Stimulated activated CD4-positive, alpha-beta T cell treated with anti-CD3 and anti-CD28 coated beads, Interleukin-15, amount 100 ng/mL, for 1 hour (primary cell): Measurements from ENCODE around the gene NUP42.
"Not testable (repeated sequence)": the region's sequence is repeated elsewhere in the genome, so short reads cannot be mapped to it uniquely, and the experiment has no call there.

ENCODE experiments used
- DNase-seq, 2 donors: peaks; one replicate each; pipeline ENCODE4 v3.0.0-alpha.2; 2020; ENCODE audit warnings: low read depth in 1 of 2, low spot score in 1 of 2

Gene NUP42, protein sequence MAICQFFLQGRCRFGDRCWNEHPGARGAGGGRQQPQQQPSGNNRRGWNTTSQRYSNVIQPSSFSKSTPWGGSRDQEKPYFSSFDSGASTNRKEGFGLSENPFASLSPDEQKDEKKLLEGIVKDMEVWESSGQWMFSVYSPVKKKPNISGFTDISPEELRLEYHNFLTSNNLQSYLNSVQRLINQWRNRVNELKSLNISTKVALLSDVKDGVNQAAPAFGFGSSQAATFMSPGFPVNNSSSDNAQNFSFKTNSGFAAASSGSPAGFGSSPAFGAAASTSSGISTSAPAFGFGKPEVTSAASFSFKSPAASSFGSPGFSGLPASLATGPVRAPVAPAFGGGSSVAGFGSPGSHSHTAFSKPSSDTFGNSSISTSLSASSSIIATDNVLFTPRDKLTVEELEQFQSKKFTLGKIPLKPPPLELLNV

GRCh38 chr7:23181684-23182553 is at the start of gene NUP42:
Gene NUP42 (plus strand): TSS chr7:23182048. CDS start chr7:23182086, 38 bp downstream.
- DNase-seq = peak; percentile 86

DNA sequence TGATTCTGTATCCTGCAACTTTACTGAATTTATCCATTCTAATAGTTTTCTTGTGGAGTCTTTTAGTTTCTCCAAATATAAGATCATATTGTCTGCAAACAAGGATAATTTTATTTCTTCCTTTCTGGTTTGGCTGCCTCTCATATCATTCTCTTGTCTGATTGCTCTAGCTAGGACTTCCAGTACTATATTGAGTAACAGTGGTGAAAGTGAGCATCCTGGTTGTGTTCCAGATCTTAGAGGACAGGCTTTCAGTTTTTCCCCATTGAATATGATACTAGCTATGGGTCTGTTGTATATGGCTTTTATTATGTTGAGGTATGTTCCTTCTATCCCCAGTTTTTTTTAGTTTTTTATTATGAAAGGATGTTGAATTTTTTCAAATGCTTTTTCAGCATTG is 48.1 kb upstream of the NUP42 start:
- no peak for DNase-seq

- DNase-seq = no peak
Observed at GRCh38 chr7:23135755-23136154, 46.1 kb upstream of the NUP42 start.

GRCh38 chr7:23136216-23136615 is 45.6 kb upstream of the NUP42 start:
- no peak for DNase-seq

DNA sequence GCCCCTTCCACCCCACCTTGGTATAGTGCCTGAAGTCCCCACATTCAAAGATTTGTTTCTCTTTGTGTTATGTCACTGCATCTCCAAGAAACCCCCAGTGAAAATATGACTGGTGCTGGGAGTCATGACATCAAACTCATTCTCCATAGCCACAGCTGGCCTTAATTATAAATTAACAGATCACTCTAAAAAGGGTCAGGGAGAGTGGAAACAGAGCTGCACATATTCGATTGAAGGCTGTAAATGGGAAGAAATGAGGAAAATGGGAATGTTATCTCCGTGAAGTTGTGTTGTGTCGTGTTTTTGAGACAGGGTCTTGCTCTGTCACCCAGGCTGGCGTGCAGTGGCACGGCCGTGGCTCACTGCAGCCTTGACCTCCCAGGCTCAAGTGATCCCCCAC is 24.2 kb upstream of the NUP42 start:
- no peak for DNase-seq

DNA sequence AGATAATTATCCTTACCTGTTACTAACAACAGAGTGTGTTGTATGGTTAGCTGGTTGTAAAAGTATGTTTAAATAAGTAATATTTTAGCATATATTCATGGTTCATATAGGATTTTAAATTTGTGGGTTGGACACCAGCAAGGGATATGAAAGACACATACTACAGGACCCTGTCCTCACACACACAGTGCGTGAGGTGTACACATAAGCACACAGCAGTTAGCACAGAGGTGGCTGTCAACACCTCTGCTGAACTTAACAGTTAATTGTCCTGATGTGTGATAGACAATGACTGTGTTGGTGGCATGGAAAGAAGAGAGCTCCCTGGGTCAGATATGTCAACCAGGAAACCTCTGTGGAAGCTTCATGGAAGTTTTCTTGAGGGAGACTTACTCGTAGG is 23.3 kb upstream of the NUP42 start:
- DNase-seq = no peak

- no peak for DNase-seq
Observed at GRCh38 chr7:23161482-23161881, 20.4 kb upstream of the NUP42 start.

DNA sequence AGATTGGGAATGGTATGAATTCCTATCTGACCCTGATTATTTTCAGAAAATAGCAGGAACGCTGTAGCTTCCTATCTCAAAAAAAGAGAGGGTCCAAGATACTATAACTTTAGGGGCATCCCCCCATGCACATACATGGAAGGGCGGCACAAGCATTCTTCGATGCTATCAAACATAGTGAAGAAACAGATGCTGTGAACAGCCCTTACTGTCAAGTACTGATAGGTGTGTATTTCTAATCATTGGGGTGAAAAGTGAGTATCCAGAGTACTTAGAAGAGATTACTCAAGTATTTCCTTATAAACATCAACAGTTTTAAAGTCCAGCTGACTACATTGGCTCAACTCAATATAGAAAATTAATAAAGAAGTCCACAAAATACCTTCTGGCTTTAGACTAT is 17.0 kb upstream of the NUP42 start:
- DNase-seq = no peak

GRCh38 chr7:23165316-23165715 is 16.5 kb upstream of the NUP42 start:
- DNase-seq = no peak

DNA sequence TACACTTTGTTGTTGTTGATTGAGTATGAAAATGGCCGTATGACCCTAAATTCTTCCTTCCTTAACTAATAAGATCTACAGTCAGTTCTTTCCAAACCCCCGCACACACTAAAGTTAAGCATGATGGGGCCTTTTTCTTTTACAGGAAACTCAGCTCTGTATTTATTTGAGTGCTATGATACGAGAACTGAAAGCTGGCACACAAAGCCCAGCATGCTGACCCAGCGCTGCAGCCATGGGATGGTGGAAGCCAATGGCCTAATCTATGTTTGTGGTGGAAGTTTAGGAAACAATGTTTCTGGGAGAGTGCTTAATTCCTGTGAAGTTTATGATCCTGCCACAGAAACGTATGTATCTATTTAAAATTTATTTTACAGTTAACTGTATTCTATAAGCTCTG is 14.2 kb upstream of the NUP42 start:
- no peak for DNase-seq

DNA sequence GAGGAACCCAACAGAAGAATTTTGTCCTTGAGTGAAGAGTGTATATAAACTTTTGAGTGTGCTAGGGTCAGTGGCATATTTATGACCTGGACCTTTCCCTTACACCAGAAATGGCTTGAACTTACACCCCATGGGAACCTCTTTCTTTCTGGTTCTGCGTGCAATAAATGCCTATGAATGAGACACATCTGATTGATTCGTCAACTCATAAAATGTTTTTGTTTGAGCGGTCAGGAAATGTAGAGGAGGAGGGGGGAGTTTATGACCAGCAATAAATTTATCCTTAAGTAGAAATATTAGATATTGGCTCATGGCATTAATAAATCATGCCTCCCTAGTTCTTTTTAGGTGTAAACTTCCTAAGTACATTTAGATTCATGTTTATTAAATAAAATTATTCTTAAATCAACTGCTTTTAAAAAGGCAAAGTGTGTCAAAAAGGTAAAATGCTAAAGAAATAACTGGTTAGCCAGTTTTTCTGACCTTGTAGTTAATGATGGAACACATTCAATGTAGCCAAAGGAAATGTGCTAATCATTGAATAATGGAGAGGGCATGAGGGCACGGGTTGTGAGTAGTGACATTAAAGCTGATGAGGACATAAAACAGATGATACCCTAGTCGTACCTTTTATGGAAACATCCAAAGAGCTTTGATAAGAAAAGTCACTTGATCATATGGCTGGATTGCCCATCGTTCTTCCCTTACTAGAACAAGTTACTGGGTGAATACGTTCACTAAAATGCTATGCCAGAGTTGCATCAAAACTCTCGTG is 13.6 kb upstream of the NUP42 start:
- DNase-seq = no peak

DNA sequence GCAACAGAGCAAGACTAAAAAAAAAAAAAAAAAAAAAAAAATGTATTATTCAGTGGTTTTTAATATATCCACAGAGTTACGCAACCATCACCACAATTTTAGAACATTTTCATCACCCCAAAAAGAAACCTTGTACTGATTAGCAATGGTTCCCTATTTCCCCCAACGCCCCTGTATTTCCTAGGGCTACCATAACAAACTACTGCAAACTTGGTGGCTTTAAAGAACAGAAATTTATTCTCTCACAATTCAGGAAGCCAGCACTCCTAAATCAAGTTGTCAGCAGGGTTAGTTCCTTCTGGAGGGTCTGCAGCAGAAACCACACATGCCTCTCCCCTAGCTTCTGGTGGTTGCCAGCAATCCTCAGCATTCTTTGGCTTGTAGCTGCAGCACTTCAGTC is 5.9 kb upstream of the NUP42 start:
- DNase-seq = no peak

DNA sequence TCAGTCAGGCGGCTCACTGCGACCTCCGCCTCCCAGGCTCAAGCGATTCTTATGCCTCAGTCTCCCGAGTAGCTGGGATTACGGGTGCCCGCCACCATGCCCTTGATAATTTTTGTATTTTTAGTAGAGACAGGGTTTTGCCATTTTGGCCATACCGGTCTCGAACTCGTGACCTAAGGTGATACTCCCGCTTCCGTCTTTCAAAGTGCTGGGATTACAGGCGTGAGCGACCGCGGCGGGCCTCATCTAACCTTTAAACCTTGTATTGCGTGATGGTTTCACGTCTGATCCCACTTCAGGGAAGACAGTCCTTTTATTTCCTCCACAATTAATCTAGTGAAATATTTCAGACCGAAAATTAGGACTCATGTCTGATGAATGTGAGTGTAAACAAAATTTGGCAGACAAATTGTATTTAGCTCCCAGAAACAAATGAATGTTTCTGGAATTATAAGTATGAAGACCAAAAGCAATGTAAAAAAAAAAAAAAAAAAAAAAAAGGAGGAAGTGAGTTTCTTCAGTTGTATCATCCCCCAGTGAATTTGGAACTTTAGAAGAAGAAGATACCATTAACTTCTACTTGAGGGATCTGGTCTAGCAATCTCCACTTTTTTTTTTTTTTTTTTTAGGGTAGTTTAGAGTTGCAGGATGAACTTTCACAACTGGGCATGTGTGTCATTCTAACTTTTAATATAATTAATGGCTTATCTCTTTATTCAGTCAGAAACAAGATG is 1.6 kb downstream of the NUP42 start:
- no peak for DNase-seq

DNA sequence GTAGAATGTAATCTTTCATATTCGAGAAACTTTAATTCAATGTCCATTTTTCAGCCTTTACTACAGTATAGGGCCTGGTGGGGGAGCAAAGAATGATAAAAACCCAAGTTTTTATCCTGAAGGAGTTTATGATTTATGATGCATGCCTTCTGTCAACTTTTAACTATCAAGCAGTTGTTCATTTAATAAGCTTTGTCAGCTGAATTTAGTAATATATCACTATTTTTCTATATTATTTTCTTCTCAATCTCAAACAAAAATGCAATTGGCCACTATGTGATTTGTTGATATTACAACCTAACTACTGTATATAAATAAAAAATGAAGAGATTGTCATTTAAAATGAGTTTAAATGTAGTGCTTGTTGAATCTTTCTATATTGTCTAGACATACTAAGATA is 2.4 kb downstream of the NUP42 start:
- no peak for DNase-seq

GRCh38 chr7:23184709-23185359 is 3.0 kb downstream of the NUP42 start:
- no peak for DNase-seq

DNA sequence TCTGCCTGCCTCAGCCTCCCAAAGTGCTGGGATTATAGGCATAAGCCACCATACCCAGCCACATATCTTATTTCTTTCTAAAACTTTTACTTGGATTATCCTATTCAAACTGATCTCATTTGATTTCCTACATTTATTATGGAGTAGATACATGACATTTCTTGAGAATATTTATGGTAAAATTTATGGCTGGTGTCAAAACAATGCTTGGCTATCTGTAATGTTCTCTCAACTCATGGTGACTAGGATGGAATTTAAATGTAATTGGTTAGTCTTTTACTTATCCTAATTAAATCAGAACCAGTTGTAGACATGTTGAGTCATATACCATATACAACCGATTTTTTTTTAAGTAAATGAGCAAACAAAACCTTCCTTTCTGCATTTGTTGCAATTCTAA is 4.1 kb downstream of the NUP42 start:
- no peak for DNase-seq

- DNase-seq = no peak
Observed at GRCh38 chr7:23191022-23191421, 9.2 kb downstream of the NUP42 start.

- DNase-seq = not testable (repeated sequence)
Observed at GRCh38 chr7:23193650-23194227, 11.9 kb downstream of the NUP42 start.

DNA sequence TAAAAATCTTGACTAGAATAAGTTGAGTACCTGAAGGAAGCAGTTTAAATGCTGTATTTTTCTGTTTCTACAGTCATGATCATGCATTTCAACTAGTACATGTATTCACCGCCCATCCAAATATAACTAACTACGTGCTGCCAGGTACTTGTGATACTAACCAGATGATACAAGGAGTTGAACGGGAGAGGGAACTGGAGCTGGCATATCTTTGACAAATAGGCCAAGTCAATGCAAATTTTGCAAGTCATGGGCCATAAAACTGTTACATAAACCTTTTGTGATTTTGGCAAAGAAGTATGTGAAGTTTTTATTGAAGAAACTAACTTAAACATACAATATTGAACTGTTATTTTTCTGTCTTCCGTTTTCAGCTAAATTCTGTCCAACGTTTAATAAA is 14.5 kb downstream of the NUP42 start:
- no peak for DNase-seq

DNA sequence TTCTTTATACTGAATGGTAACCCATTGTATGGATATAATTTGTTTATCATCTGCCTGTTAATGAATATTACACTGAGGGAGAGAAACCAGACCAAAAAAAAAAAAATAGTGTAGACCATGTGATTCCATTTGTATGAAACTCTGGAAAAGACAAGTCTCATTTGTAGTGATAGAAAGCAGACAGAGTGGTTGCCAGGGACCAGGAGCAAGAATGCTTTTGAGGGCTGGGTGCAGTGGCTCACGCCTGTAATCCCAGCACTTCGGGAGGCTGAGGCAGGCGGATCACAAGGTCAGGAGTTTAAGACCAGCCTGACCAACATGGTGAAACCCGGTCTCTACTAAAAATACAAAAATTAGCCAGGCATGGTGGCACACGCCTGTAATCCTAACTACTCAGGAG is 15.9 kb downstream of the NUP42 start:
- not testable (repeated sequence) for DNase-seq
